Erythroblast (primary cell): ENCODE results near the gene ACSF3.
"Not testable (repeated sequence)": the region's sequence is repeated elsewhere in the genome, so short reads cannot be mapped to it uniquely, and the experiment has no call there.

ENCODE experiments used
- GATA1 ChIP-seq: IDR thresholded peaks from 2 replicates; pipeline ENCODE4 v1.6.1; 2011; ENCODE audit warnings: low read depth, mild to moderate bottlenecking, control low read depth, low read length, moderate library complexity
- POLR2A ChIP-seq: IDR thresholded peaks from 2 replicates; pipeline ENCODE4 v1.6.1; 2011; ENCODE audit warnings: mild to moderate bottlenecking, low read length

GRCh38 chr16:89093252-89093601 lies 425 bp upstream of the ACSF3 start:
- TF ChIP-seq POLR2A, GATA1: not testable (repeated sequence)
